ENCODE measurements around the gene TCP1.
"Not testable (repeated sequence)": the region's sequence is repeated elsewhere in the genome, so short reads cannot be mapped to it uniquely, and the experiment has no call there.

TCP1 gene

DNA sequence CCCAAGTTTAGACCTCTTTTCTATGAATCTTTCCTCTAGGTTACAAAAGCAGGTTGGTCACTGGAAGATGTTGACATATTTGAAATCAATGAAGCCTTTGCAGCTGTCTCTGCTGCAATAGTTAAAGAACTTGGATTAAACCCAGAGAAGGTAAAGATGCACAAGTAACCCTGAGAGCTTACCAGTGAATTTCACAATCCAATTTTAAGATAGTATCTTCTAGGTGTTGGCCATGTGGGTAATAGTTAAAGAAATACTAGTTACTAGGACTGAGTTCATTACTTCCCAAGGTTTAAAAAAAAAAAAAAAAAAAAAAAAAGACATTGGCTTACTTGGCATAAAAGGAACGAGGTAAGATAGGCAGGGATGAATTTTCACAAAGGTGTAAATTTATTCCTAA is 11.3 kb downstream of the TCP1 start:
- in situ Hi-C loops (cut with MboI; ENCODE audit: low sequenced_read_pairs): no loop called here

DNA sequence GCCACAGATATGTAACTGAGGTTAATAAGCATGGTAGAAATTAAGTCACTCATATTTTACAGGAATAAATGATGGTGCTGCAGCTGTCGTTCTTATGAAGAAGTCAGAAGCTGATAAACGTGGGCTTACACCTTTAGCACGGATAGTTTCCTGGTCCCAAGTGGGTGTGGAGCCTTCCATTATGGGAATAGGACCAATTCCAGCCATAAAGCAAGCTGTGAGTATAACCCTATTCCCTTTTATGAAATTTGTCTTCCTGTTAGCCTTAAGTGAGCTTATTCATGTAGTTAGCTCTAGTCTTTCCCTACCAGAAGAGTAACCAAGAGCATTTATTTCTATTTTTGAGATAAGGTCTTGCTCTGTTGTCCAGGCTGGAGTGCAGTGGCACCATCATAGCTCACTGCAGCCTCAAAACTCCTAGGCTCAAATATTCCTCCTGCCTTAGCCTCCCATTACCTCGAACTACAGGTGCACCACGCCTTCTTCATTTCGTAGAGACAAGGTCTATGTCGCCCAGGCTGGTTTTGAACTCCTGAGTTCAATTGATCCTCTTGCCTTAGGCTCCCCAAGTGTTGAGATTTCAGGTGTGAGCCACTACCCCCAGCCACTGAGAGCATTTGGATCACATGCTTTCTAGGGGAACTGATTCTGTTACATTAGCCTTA is 12.0 kb downstream of the TCP1 start:
- in situ Hi-C loops (cut with MboI; ENCODE audit: low sequenced_read_pairs): no loop called here

DNA sequence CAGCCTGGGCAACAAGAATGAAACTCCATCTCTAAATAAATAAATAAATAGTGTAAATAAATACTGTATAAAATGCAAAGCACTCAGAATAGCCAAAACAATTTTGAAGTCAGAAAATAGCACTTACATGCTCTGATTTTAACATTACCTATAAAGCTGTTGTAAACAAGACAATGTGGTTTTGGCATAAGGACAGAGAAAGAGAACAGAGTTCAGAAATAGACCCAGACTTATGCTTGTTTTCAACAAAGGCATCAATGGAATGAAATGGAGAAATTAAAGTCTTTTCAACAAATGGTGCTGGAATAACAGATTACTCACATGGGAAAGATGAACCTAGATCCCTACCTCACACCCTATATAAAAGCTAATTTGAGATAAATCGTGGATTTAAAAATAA is 17.2 kb downstream of the TCP1 start:
- in situ Hi-C loops (cut with MboI; ENCODE audit: low sequenced_read_pairs): no loop called here

DNA sequence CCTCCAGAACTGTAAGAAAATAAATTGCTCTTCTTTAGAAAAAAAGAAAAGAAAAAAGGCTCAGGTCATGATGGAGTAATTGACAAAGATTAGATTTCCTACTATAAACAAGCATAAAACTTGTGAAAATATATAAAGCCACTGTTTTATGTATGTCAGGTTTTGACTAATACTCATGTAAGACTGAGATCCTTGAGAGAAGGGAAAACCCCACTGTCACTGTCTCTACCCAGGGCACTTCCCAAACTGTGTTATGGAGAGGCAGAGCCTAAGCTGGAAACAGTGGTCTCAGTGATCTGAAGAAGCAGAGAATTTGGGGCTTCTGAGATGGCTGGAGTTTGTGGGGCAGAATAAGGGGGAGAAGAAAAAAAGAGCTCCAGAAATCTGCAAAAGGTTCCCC is 19.9 kb downstream of the TCP1 start:
- in situ Hi-C loops (cut with MboI; ENCODE audit: low sequenced_read_pairs): no loop called here

DNA sequence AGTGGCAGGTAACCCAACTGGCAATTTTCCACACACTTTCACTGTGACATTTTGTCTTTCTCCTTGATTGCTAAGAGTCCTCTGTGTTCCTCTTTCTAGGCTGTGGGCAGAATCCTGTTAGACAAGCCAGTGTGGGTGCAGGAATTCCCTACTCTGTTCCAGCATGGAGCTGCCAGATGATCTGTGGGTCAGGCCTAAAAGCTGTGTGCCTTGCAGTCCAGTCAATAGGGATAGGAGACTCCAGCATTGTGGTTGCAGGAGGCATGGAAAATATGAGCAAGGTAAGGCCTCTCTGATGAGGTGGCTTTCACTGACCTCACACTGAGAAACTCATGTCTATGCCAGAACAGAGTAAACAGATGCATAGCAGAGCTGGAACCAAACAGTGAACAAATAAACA is 22.5 kb downstream of the TCP1 start:
- in situ Hi-C loops (cut with MboI; ENCODE audit: low sequenced_read_pairs): no loop called here

DNA sequence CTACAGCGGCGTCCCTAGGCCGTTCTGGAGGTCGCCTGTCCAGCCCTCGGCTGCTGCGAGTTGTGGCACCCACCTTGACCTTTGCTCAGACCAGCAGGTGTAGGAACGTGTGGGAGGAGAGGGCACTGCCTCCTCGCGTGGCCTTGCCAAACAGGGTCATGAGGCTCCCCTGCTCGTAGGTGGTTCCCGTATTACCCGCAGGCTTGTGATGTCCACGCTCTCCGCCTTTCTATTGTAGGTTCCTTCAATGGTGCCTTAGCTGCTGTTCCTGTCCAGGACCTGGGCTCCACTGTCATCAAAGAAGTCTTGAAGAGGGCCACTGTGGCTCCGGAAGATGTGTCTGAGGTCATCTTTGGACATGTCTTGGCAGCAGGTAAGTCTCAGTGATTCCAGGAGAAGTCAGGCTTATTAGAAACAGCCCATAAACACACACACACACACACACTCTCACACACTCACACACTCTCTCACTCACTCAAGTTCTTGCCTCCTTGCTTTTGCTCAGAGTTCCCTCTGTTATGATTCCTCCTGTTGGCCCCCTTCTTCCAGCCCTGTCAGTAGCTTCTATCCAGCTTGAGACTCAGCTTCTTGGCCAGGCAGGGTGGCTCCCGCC is 26.6 kb downstream of the TCP1 start:
- in situ Hi-C loops (cut with MboI; ENCODE audit: low sequenced_read_pairs): no loop called here

DNA sequence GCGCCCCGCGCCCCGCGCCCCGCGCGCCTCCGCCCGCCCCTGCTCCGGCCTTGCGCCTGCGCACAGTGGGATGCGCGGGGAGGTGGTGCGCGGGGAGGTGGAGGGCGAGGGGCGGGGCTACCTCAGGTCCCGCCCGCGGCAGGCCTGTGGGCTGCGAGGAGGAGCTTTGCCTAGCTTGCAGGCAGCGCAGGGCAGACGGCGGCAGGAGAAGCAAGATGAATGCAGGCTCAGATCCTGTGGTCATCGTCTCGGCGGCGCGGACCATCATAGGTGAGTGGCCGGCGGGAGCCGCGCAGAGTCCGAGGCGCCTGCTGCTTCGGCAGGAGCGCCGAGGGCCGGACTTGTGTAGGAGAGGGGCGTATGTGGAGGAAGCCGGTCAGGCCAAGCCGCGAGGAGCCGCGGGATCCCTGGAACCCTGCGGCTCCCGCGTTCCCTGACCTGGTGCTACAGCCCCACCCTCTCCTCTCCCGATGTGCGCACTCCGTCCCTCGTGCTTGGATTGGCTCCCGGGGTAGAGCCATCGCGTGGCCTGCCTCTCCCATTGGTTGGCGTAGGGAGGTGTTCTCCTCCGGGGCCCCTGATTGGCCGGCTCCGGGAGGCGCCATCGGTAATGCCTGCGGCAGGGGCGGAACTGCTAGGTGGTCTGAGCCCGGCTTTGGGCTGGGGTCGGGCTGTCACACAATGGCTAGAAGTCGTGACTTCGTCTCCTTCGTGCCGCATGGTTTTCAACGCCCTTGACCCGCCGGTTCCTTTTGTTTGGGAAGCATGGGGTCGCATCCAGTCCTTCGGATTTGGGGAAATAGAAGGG is 27.3 kb downstream of the TCP1 start, which contains the start of gene ACAT2:
TSS of gene ACAT2 (plus strand) at position 173 of the 808 bp plus-strand sequence. CDS start at position 216, 43 bp downstream.
- in situ Hi-C loops (cut with MboI; ENCODE audit: low sequenced_read_pairs): no loop called here

DNA sequence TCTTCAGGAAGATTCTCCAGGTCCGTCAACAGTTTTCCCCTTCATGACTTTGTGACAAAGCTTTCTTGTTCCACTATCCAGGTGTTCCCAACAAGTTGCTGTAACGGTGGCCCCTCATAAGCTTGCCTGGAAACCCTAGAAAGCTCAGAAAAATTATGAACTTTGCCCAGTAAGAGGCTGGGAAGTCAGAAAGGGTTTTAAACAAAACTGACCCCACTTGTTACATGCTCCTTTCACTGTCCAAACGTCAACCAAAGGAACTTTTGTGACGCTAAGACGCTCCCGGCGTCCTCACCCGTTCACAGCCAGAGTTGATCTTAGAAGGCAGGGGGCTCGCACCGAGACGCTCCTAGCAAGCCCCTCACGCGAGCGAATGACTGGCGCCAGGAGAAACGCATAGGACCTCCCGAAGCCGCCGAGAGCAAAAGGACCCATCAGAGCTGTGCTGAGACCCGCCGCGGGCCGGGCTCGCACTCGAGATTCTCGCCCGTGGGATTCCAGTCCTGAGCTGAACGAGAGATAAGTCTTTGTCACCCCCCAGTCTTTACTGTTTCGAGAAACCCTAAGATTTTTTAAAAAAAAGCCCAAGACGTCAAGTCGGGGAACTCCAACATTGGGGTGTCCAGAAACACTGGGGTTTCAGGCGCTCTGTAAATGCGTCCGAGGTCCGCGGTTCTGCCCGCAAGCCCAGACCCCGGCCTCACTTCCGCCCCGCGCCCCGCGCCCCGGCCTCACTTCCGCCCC is 28.1 kb downstream of the TCP1 start:
- in situ Hi-C loops (cut with MboI; ENCODE audit: low sequenced_read_pairs): no loop called here

DNA sequence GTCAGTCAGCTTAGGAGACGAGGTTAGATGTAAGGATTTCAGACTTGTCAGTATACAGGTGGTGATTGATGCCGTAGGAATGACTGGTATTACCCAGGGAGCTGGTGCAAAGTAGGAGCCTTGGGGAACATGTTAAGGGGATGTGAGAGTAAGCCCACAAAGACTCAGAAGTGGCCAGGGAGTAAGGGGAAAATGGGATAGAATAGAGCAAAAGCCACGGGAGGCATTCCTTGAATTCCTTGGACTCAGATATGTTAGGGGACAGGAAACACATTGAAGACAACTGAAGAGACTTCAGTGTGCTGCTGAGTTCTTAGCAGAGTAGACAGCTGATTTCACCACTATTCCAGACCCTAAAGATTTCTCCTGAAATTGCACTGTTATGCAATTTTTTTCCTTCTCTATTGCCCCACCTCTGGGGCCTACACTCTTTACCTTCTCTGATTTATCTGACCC is 28.8 kb downstream of the TCP1 start:
- in situ Hi-C loops (cut with MboI; ENCODE audit: low sequenced_read_pairs): no loop called here

DNA sequence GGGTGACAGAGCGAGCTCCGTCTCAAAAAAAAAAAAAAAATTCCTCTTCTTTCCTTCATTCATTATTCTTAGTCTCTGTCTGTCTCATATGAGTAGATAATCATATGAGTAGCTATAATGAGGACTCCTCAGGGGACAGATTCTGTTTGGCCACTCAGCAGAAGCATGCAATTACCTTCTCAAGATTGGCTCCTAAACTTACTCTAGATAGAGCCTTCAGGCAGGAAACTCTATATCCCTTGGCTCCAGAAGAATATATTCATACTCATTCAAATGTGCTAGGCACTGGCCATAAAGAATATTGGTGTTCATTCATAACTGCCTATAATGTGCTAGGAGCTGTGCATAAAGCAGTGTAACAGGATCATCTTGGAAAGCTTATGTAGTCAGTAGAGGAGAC is 29.8 kb downstream of the TCP1 start:
- in situ Hi-C loops (cut with MboI; ENCODE audit: low sequenced_read_pairs): no loop called here

DNA sequence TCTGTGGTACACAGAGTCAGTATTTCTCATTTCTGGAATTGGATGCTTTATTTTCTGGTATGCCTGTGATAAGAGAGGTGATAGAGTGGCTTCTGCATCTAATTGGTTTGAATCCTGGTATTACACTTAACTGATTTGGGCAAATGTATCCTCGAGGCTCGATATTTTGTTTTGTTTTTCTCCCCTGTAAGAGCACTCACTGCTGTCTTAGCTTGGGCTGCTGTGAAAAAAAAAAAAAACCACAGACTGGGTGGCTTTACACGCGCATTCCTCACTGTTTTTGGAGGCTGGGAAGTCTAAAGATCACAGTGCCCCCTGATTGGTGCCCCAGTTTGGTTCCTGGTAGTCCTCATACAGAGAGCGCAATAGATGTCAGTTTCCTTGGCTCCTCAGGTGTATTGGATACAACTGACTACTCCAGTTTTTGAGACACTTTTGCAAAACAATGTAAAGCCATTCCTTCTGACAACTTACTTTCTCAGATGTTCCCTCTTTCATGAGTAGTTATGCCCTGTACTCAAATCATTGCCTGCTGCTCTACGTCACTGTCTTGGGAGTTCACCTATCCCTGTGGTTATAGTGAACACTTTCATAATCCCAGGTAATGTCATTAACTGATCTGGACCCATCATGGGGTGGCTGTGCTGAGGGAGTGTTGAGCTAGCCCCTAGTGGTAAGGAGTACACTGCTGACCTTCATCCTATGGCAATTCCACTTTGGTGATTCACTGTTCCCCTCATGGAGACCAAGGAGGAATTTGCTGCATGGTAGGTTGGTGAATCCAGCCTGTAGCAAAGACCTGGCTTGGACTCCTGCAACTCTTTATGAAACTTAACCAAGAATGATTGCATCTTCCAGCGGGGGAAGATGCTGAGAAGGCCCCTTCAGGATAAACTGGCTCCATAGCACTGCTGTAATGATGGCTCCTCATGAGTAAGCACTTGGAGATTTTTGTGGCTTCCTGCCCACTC is 31.1 kb downstream of the TCP1 start:
- in situ Hi-C loops (cut with MboI; ENCODE audit: low sequenced_read_pairs): no loop called here

DNA sequence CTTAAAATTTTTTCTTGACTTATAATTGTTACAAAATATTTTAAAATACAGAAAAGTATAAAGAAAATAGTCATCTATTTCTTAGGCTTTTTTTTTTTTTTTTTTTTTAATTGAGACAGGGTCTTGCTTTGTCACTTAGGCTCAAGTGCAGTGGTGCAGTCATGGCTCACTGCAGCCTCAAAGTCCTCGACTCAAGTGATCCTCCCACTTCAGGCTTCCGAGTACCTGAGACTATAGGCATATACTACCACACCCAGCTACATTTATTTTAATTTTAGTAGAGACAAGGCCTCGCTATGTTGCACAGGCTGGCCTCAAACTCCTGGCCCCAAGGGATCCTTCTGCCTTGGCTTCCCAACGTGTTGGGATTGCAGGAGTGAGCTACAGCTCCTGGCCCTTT is 32.9 kb downstream of the TCP1 start:
- in situ Hi-C loops (cut with MboI; ENCODE audit: low sequenced_read_pairs): no loop called here

DNA sequence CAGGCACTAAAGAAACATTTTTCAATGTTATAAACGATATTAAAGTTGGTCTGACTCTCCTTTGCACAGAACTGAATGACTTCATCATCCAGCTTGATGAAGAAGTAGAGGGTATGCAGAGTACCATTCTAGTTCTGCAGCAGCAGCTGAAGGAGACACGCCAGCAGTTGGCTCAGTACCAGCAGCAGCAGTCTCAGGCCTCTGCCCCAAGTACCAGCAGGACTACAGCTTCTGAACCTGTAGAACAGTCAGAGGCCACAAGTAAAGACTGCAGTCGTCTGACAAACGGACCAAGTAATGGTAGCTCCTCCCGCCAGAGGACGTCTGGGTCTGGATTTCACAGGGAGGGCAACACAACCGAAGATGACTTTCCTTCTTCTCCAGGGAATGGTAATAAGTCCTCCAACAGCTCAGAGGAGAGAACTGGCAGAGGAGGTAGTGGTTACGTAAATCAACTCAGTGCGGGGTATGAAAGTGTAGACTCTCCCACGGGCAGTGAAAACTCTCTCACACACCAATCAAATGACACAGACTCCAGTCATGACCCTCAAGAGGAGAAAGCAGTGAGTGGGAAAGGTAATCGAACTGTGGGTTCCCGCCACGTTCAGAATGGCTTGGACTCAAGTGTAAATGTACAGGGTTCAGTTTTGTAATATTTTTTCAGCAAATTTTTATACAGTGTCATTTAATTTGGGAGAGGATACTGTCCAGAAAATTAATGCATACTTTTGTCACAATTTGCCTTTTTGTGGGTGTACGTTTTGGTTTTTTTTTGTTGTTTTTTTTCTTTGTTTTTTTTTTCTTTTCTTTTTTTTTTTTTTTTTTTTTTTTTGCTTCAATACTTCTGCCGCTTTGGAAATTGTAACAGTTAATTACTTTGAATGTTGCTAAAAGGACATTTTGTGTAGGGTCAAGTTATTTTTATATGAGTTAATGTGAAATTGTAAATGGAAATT is 34.2 kb downstream of the TCP1 start:
- in situ Hi-C loops (cut with MboI; ENCODE audit: low sequenced_read_pairs): no loop called here

DNA sequence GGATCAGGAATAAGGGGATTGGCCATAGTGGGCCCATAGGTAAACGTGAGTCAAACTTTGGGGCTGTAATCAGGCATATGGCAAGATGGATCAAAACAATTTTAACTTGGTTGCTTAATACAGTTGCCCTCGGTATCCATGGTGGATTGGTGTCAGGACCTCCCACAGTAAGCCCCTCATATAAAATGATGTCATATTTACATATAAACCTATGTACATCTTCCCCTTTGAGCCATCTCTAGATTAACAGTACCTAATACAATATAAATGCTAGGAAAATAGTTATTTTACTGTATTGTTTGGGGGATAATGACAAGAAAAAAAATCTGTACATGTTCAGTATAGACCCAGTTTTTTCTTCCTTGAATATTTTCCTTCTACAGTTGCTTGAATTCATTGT is 35.0 kb downstream of the TCP1 start:
- in situ Hi-C loops (cut with MboI; ENCODE audit: low sequenced_read_pairs): no loop called here

DNA sequence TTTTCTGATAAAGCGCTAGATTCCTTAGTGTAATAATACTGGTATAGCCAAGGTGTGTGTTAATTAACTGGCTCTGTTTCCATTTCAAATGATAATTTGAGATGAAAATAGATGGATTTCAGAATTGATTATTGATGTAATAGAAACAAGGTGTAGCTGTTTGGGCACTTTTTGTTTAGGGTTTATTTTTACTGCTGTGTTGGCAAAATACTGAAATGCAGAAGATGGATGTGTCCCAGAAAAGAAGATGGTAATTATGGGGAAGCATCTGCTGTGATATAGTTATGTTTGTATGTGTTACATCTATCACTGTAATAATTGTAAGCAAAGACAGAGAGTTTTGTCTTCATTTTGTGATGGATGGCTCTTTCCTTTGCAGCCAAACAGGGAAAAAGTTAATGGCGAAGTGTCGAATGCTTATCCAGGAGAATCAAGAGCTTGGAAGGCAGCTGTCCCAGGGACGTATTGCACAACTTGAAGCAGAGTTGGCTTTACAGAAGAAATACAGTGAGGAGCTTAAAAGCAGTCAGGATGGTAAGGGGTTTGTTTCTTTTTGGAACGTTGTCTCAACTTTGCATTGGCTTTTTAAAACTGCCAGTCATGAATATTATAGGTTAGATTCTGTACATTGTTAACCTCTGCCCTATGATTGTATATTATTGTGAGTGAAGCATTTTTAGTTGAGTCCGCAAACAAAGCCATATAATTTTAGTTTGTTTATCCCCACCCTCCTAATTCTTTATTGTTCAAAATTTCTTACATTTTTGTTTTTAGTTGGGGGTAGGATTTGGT is 36.1 kb downstream of the TCP1 start:
- in situ Hi-C loops (cut with MboI; ENCODE audit: low sequenced_read_pairs): no loop called here

DNA sequence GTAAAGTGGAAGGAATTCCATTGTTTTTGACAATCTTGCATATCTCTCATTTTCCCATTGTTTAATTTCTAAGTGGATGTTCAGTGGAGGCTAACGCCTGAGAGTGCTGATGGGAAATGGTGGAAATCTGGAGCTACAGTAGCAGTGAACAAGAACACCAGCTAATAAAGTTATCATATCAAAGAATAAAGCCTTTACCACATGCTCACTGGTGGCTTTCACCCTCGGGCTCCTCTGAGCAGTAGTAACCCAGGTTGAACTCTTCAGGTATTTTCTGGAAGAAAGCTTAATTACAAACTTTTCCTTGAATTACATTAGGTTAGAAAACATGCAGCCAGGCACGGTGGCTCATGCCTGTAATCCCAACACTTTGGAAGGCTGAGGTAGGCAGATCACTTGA is 38.0 kb downstream of the TCP1 start:
- in situ Hi-C loops (cut with MboI; ENCODE audit: low sequenced_read_pairs): no loop called here

DNA sequence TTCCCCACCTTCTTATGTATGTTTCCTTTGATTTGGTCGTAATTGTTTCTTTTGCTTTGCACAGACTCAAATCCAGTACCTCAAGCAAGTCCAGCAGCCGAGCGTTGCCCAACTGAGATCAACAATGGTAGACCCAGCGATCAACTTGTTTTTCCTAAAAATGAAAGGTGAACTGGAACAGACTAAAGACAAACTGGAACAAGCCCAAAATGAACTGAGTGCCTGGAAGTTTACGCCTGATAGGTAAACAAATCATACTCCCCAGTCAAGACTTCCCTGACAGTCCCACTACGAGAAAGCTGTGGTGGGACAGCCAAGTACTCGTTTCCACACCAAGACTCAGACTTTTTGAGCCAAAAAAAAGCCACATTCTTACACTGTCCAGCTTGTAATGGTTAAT is 41.3 kb downstream of the TCP1 start:
- in situ Hi-C loops (cut with MboI; ENCODE audit: low sequenced_read_pairs): not testable (repeated sequence)

DNA sequence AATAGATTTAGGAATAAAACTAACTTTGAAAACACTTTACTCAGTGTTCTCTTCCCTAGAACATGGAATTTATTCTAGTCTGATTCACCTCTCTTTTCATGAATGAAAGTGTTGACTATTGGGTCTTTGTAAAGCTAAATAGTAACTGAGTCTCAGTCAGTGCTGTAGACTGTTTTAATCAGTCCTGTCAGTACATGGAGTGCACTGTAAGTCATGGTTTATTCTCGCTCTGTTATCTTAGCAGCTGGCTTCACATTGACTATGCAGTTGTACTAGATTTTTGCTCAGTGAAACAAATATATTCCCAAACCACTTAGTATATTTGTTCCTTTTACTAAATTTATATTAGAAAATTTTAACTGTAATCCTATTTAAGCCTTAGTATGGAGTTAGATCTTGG is 42.6 kb downstream of the TCP1 start:
- in situ Hi-C loops (cut with MboI; ENCODE audit: low sequenced_read_pairs): no loop called here

Data from HL-60/S4 treated with phorbol 12-myristate 13-acetate at 8.2 ng/mL for 4 days and 3 days (cell line).